Activated CD8-positive, alpha-beta T cell treated with anti-CD3 and anti-CD28 coated beads, Interleukin-2, amount 10 ng/mL, durations not matched to agents 7 days and 5 days (primary cell): ENCODE data around the gene AP3M1. TPM values are rescaled to one million over a fixed set of nuclear protein-coding genes. Genes with fewer than 3 reads are reported as not detected.
A peak's percentile ranks its signal among the peaks of the same experiment; 100 is the strongest.

Experiments used
- ATAC-seq: fragments of 150-1000 bp; cut with Tn5 transposase; one replicate; pipeline ENCODE4 v1.10.0; 2021; ENCODE audit warnings: moderate library complexity
- CTCF ChIA-PET: fragments of 350-600 bp; sonication (Branson Sonifier 250); formaldehyde crosslinking; loops from one replicate; lab custom pipeline; 2021; ENCODE audit warnings: antibody characterized with exemption; lab: Charles Lee
- POLR2A ChIA-PET: fragments of 350-600 bp; sonication (Branson Sonifier 250); formaldehyde crosslinking; loops from one replicate; lab custom pipeline; 2021; ENCODE audit warnings: antibody characterized with exemption; lab: Charles Lee
- DNase-seq: peaks from one replicate; pipeline ENCODE4 v3.0.0-alpha.2; 2020
- H3K27ac Mint-ChIP-seq: one replicate; pipeline ENCODE4 v1.8.0; 2021; ENCODE audit warnings: mild to moderate bottlenecking, mixed read lengths
- H3K27me3 Mint-ChIP-seq: one replicate; pipeline ENCODE4 v1.8.0; 2021; ENCODE audit warnings: low read depth, mixed read lengths
- H3K36me3 Mint-ChIP-seq: one replicate; pipeline ENCODE4 v1.8.0; 2021; ENCODE audit warnings: low read depth, mixed read lengths
- H3K4me1 Mint-ChIP-seq: one replicate; pipeline ENCODE4 v1.8.0; 2021; ENCODE audit warnings: low read depth, mixed read lengths
- H3K4me3 Mint-ChIP-seq: one replicate; pipeline ENCODE4 v1.8.0; 2021; ENCODE audit warnings: mild to moderate bottlenecking, mixed read lengths
- H3K9me3 Mint-ChIP-seq: one replicate; pipeline ENCODE4 v1.8.0; 2022; ENCODE audit warnings: mixed read lengths; ENCODE audit not compliant: insufficient read depth
- total RNA-seq, 2 experiments: library from RNA; stranded (reverse); gene quantifications; one replicate each; pipeline ENCODE4 v1.2.3, GENCODE V29; 2021

Gene AP3M1
- total RNA-seq, 2 experiments from 2014 or later: 44.2 to 49.1 TPM

- ChIA-PET CTCF (no interaction called here), POLR2A (no interaction called here)
- H3K4me1 Mint-ChIP-seq: peaks cover 4% of the 10 kb centered on the region
- DNase-seq (no peak), ATAC-seq (no peak)
- peaks cover 86% of the 10 kb centered on the region for H3K36me3 Mint-ChIP-seq
- H3K4me3 Mint-ChIP-seq: no peak overlapping the region
- H3K9me3 Mint-ChIP-seq: no peaks in the 10 kb centered on the region
- no peaks in the 10 kb centered on the region for H3K27me3 Mint-ChIP-seq
- H3K27ac Mint-ChIP-seq: no peak overlapping the region
Measured at GRCh38 chr10:74114041-74114448, 36.6 kb downstream of the AP3M1 start.

- H3K27me3 Mint-ChIP-seq: no peaks in the 10 kb centered on the region
- H3K36me3 Mint-ChIP-seq: peaks cover 87% of the 10 kb centered on the region
- H3K4me1 Mint-ChIP-seq: peaks cover 4% of the 10 kb centered on the region
- H3K4me3 Mint-ChIP-seq: no peak overlapping the region
- CTCF ChIA-PET: interaction anchor here (0.8 to 1.2 kb wide), 2 partner anchors 10 to 13 kb away, joined by 3 to 4 read pairs; no protein-coding TSS in a partner anchor
- no peak for DNase-seq
- no peak for ATAC-seq
- no peaks in the 10 kb centered on the region for H3K9me3 Mint-ChIP-seq
- H3K27ac Mint-ChIP-seq: no peak overlapping the region
- POLR2A ChIA-PET: interaction anchor here (0.6 kb wide), 1 partner anchor 27 kb away, joined by 3 read pairs; no protein-coding TSS in a partner anchor
Measured at GRCh38 chr10:74113546-74113945, 37.1 kb downstream of the AP3M1 start.

- Mint-ChIP-seq H3K36me3 (peaks cover 83% of the 10 kb centered on the region), H3K27ac (no peak overlapping the region)
- POLR2A ChIA-PET: no interaction called here
Measured at GRCh38 chr10:74111799-74112198, 38.8 kb downstream of the AP3M1 start.

GRCh38 chr10:74110120-74110519, 40.5 kb downstream of the AP3M1 start:
- CTCF ChIA-PET: interaction anchor here (1.1 to 4.6 kb wide), 7 partner anchors 8 to 230 kb away, joined by 3 to 25 read pairs (median 3); no protein-coding TSS in a partner anchor
- Mint-ChIP-seq H3K4me3 (no peak overlapping the region), H3K36me3 (peaks cover 81% of the 10 kb centered on the region), H3K9me3 (no peaks in the 10 kb centered on the region), H3K27me3 (no peaks in the 10 kb centered on the region), H3K4me1 (no peaks in the 10 kb centered on the region), H3K27ac (no peak overlapping the region)
- DNase-seq: no peak
- ATAC-seq: no peak
- POLR2A ChIA-PET: no interaction called here

More at GRCh38 chr10:74111799-74112198, 38.8 kb downstream of the AP3M1 start:
- CTCF ChIA-PET: interaction anchor here (0.8 to 1.5 kb wide), 3 partner anchors 8 to 40 kb away, joined by 3 to 4 read pairs (median 4); no protein-coding TSS in a partner anchor
- H3K4me1 Mint-ChIP-seq: no peaks in the 10 kb centered on the region
- DNase-seq (no peak), ATAC-seq (no peak)
- H3K9me3 Mint-ChIP-seq: no peaks in the 10 kb centered on the region
- no peak overlapping the region for H3K4me3 Mint-ChIP-seq
- no peaks in the 10 kb centered on the region for H3K27me3 Mint-ChIP-seq

GRCh38 chr10:74109452-74109851, 41.2 kb downstream of the AP3M1 start:
- CTCF ChIA-PET: interaction anchor here (1.1 to 4.6 kb wide), 6 partner anchors 9 to 230 kb away, joined by 3 to 25 read pairs (median 4); no protein-coding TSS in a partner anchor
- no peak for DNase-seq
- Mint-ChIP-seq H3K36me3 (peaks cover 76% of the 10 kb centered on the region), H3K4me3 (no peak overlapping the region), H3K27me3 (no peaks in the 10 kb centered on the region), H3K4me1 (no peaks in the 10 kb centered on the region), H3K9me3 (no peaks in the 10 kb centered on the region), H3K27ac (no peak overlapping the region)
- POLR2A ChIA-PET: no interaction called here
- ATAC-seq: no peak

- no peaks in the 10 kb centered on the region for H3K4me1 Mint-ChIP-seq
- no peak overlapping the region for H3K4me3 Mint-ChIP-seq
- POLR2A ChIA-PET: no interaction called here
- peaks cover 69% of the 10 kb centered on the region for H3K36me3 Mint-ChIP-seq
- H3K27me3 Mint-ChIP-seq: no peaks in the 10 kb centered on the region
- no peaks in the 10 kb centered on the region for H3K9me3 Mint-ChIP-seq
- ATAC-seq: no peak
- CTCF ChIA-PET: interaction anchor here (0.5 to 4.6 kb wide), 8 partner anchors 23 to 228 kb away, joined by 3 to 25 read pairs (median 5); no protein-coding TSS in a partner anchor
- H3K27ac Mint-ChIP-seq: peak overlapping the region; percentile 2
- no peak for DNase-seq
Measured at GRCh38 chr10:74107391-74107790, 43.2 kb downstream of the AP3M1 start.

- ChIA-PET POLR2A (no interaction called here), CTCF (interaction anchor here (1.4 to 4.3 kb wide), 7 partner anchors 20 to 217 kb away, joined by 3 to 48 read pairs (median 10); no protein-coding TSS in a partner anchor)
- ATAC-seq (no peak), DNase-seq (no peak)
- no peak overlapping the region for H3K4me3 Mint-ChIP-seq
- H3K27me3 Mint-ChIP-seq: no peaks in the 10 kb centered on the region
- no peaks in the 10 kb centered on the region for H3K9me3 Mint-ChIP-seq
- H3K4me1 Mint-ChIP-seq: no peaks in the 10 kb centered on the region
- peaks cover 49% of the 10 kb centered on the region for H3K36me3 Mint-ChIP-seq
- H3K27ac Mint-ChIP-seq: no peak overlapping the region
Measured at GRCh38 chr10:74104996-74105395, 45.6 kb downstream of the AP3M1 start.

GRCh38 chr10:74104480-74104879, 46.1 kb downstream of the AP3M1 start:
- Mint-ChIP-seq H3K4me1 (no peaks in the 10 kb centered on the region), H3K27ac (no peak overlapping the region), H3K9me3 (no peaks in the 10 kb centered on the region), H3K36me3 (peaks cover 48% of the 10 kb centered on the region), H3K4me3 (no peak overlapping the region), H3K27me3 (no peaks in the 10 kb centered on the region)
- no peak for ATAC-seq
- ChIA-PET CTCF (interaction anchor here (1.3 to 4.3 kb wide), 12 partner anchors 10 to 216 kb away, joined by 3 to 48 read pairs (median 8); no protein-coding TSS in a partner anchor), POLR2A (no interaction called here)
- no peak for DNase-seq

- ATAC-seq (no peak), DNase-seq (no peak)
- Mint-ChIP-seq H3K27ac (no peak overlapping the region), H3K4me1 (peaks cover 4% of the 10 kb centered on the region), H3K27me3 (no peaks in the 10 kb centered on the region), H3K4me3 (no peak overlapping the region), H3K9me3 (no peaks in the 10 kb centered on the region), H3K36me3 (peaks cover 46% of the 10 kb centered on the region)
- CTCF ChIA-PET: interaction anchor here (0.6 to 4.3 kb wide), 25 partner anchors 8 to 255 kb away, joined by 3 to 48 read pairs (median 4); no protein-coding TSS in a partner anchor
- POLR2A ChIA-PET: interaction anchor here (1.6 kb wide), 1 partner anchor 224 kb away, joined by 5 read pairs; no protein-coding TSS in a partner anchor
Measured at GRCh38 chr10:74103560-74104258, 46.9 kb downstream of the AP3M1 start.

- Mint-ChIP-seq H3K4me1 (peaks cover 4% of the 10 kb centered on the region), H3K27me3 (no peaks in the 10 kb centered on the region), H3K9me3 (no peaks in the 10 kb centered on the region), H3K4me3 (no peak overlapping the region), H3K36me3 (peaks cover 42% of the 10 kb centered on the region), H3K27ac (no peak overlapping the region)
- POLR2A ChIA-PET: interaction anchor here (0.8 kb wide), 1 partner anchor 180 kb away, joined by 3 read pairs; no protein-coding TSS in a partner anchor
- CTCF ChIA-PET: interaction anchor here (0.8 to 4.0 kb wide), 11 partner anchors 9 to 1136 kb away, joined by 3 to 18 read pairs (median 4); partner anchors contain the start of gene COMTD1
- ATAC-seq (no peak), DNase-seq (no peak)
Measured at GRCh38 chr10:74099836-74100235, 50.8 kb downstream of the AP3M1 start.

GRCh38 chr10:74099420-74099819, 51.2 kb downstream of the AP3M1 start:
- Mint-ChIP-seq H3K36me3 (peaks cover 41% of the 10 kb centered on the region), H3K27ac (no peak overlapping the region), H3K9me3 (no peaks in the 10 kb centered on the region), H3K4me1 (peaks cover 4% of the 10 kb centered on the region), H3K27me3 (no peaks in the 10 kb centered on the region), H3K4me3 (no peak overlapping the region)
- DNase-seq: no peak
- POLR2A ChIA-PET: interaction anchor here (1.0 kb wide), 1 partner anchor 51 kb away, joined by 3 read pairs; the partner anchor contains the start of gene AP3M1
- no peak for ATAC-seq
- CTCF ChIA-PET: interaction anchor here (0.8 to 4.0 kb wide), 10 partner anchors 10 to 1137 kb away, joined by 3 to 18 read pairs (median 4); partner anchors contain the start of gene COMTD1
